HG02840 (cell line): ENCODE data around the gene TMEM201.
"Not testable (repeated sequence)": the region's sequence is repeated elsewhere in the genome, so short reads cannot be mapped to it uniquely, and the experiment has no call there.

Source experiments
- ATAC-seq: cut with Tn5 transposase; IDR thresholded peaks from one replicate; pipeline ENCODE4 v1.9.1; 2021; ENCODE audit warnings: mild to moderate bottlenecking, moderate library complexity, moderate number of reproducible peaks; ENCODE audit not compliant: unreplicated experiment, low FRiP score

Gene TMEM201

GRCh38 chr1:9613625-9614299, 25.1 kb downstream of the TMEM201 start:
- no peak for ATAC-seq

- ATAC-seq: no peak
Observed at GRCh38 chr1:9615316-9616063, 26.8 kb downstream of the TMEM201 start.

GRCh38 chr1:9618909-9619679, 30.4 kb downstream of the TMEM201 start:
- ATAC-seq: no peak

- no peak for ATAC-seq
Observed at GRCh38 chr1:9621032-9621431, 32.3 kb downstream of the TMEM201 start.

GRCh38 chr1:9624081-9624480, 35.4 kb downstream of the TMEM201 start:
- ATAC-seq: no peak

GRCh38 chr1:9625030-9625429, 36.3 kb downstream of the TMEM201 start:
- not testable (repeated sequence) for ATAC-seq

- peak; percentile 38 for ATAC-seq
Observed at GRCh38 chr1:9626201-9626608, 37.5 kb downstream of the TMEM201 start.

GRCh38 chr1:9628541-9629444, 40.1 kb downstream of the TMEM201 start:
- no peak for ATAC-seq

- ATAC-seq: no peak
Observed at GRCh38 chr1:9629445-9630201, 40.9 kb downstream of the TMEM201 start.

- ATAC-seq: no peak
Observed at GRCh38 chr1:9630331-9631111, 41.8 kb downstream of the TMEM201 start.

- ATAC-seq: no peak
Observed at GRCh38 chr1:9631613-9632012, 42.9 kb downstream of the TMEM201 start.

- ATAC-seq: no peak
Observed at GRCh38 chr1:9633493-9633892, 44.8 kb downstream of the TMEM201 start.

GRCh38 chr1:9634582-9634981, 45.9 kb downstream of the TMEM201 start:
- no peak for ATAC-seq

GRCh38 chr1:9639227-9639626, 50.5 kb downstream of the TMEM201 start:
- no peak for ATAC-seq

- no peak for ATAC-seq
Observed at GRCh38 chr1:9643351-9644256, 54.9 kb downstream of the TMEM201 start.

GRCh38 chr1:9646037-9646436, 57.3 kb downstream of the TMEM201 start:
- no peak for ATAC-seq

GRCh38 chr1:9648171-9648570, 59.5 kb downstream of the TMEM201 start:
- no peak for ATAC-seq

- no peak for ATAC-seq
Observed at GRCh38 chr1:9649769-9650168, 61.1 kb downstream of the TMEM201 start.
